ENCODE measurements around the gene C12orf42. TPM values are rescaled to one million over a fixed set of nuclear protein-coding genes. Genes with fewer than 3 reads are reported as not detected.
"Not testable (repeated sequence)": the region's sequence is repeated elsewhere in the genome, so short reads cannot be mapped to it uniquely, and the experiment has no call there.

Gene C12orf42
- total RNA-seq, 1 experiment from 2014 or later, result not detected

DNA sequence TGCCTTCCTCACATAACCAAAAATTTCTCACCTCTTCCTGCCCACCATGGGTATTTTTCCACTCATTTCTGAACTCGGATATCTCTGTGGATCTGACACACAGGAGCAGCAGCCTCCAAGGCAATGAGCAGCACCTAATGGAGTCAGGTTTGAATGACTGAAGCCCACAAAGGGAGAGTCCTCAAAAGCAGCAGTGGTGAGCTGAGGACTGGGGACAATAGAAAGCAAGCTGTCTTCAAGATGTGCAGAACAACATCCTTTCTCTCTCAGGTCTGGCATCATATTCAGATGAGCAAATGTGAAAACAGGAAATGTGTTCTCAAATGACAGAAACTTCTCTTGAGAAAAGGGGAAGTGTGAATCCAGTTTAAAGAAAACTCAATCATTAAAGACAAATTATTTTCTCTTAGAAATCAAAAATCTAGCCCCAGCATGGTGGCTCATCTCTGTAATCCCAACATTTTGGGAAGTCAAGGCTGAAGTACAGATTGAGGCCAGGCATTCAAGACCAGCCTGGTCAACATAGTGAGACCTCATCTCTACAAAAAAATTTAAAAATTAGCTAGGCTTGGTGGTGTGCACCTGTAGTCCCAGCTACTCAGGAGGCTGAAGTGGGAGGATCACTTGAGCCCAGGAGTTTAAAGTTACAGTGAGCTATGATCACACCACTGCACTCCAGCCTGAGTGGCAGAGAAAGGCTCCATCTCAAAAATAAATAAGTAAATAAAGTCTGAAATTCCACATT, 54.2 kb downstream of the C12orf42 start:
- Histone ChIP-seq H3T11ph (ENCODE audit: low read length) (no peak overlapping the region), H3K18ac (ENCODE audit: insufficient read length, low read depth, low read length) (no peak overlapping the region), H2BK120ac (ENCODE audit: low read depth, low read length, poor library complexity, severe bottlenecking) (no peak overlapping the region), H4K20me1 (ENCODE audit: control insufficient read depth, insufficient read depth, insufficient read length) (no peaks in the 10 kb centered on the region), H2AK5ac (ENCODE audit: insufficient read length, low read length) (no peak overlapping the region), H3K79me1 (ENCODE audit: insufficient read depth, low read depth, low read length, poor library complexity, severe bottlenecking) (no peaks in the 10 kb centered on the region), H3K4me1 (ENCODE audit: insufficient read depth, low read length) (no peaks in the 10 kb centered on the region; the same call in 1 of the 2 replicates), H3K27ac (ENCODE audit: insufficient read length, low read depth, low read length) (no peak overlapping the region), H3K9me3 (ENCODE audit: control insufficient read depth, low read depth, low read length) (no peaks in the 10 kb centered on the region), H4K5ac (ENCODE audit: insufficient read length, low read depth, low read length) (no peak overlapping the region), H3K23me2 (ENCODE audit: insufficient read length, low read depth, low read length, poor library complexity, severe bottlenecking) (no peaks in the 10 kb centered on the region), H2BK15ac (ENCODE audit: low read depth, low read length) (no peak overlapping the region), H3K4ac (ENCODE audit: low read depth, low read length) (no peak overlapping the region), H3K56ac (ENCODE audit: insufficient read length, low read depth, low read length) (no peak overlapping the region), H3K14ac (ENCODE audit: insufficient read depth, low read length) (no peak overlapping the region), H3K4me2 (ENCODE audit: insufficient read depth, insufficient read length, low read length) (no peak overlapping the region), H2BK12ac (ENCODE audit: insufficient read length, low read depth, low read length) (no peak overlapping the region), H2BK20ac (ENCODE audit: low read depth, low read length, poor library complexity, severe bottlenecking) (no peak overlapping the region), H2AFZ (ENCODE audit: low read length) (no peak overlapping the region), H3K23ac (ENCODE audit: insufficient read length, low read depth, low read length) (no peak overlapping the region), H2BK5ac (ENCODE audit: insufficient read length, low read length) (no peak overlapping the region), H3K9ac (ENCODE audit: extremely low read depth, insufficient read length, low read length) (no peak overlapping the region), H4K8ac (replicated peaks; ENCODE audit: insufficient read length, low read depth, low read length) (no peak overlapping the region), H3K27me3 (ENCODE audit: insufficient read depth, low read length) (no peaks in the 10 kb centered on the region), H4K91ac (ENCODE audit: insufficient read length, low read depth, low read length) (no peak overlapping the region), H3K79me2 (ENCODE audit: insufficient read depth, low read length) (no peaks in the 10 kb centered on the region)
- Mint-ChIP-seq H3K27me3 (ENCODE audit: low read depth) (peaks cover 2% of the 10 kb centered on the region; the same call in 1 of the 2 replicates), H3K9me3 (no peaks in the 10 kb centered on the region; a peak in 1 of 5 replicates), H3K27ac (0 out of 7 replicates have a peak overlapping the region, but pooled peaks of 1 of the 3 experiments have one; percentile 18), H3K4me3 (no peak overlapping the region), H3K36me3 (ENCODE audit: insufficient read depth in 1 of 3, low read depth in 3 of 3) (0 out of 7 replicates have a peak, but pooled peaks cover 0 to 2% (median 0%) of the 10 kb centered on the region in 3 experiments), H3K4me1 (peaks cover 18 to 21% of the 10 kb centered on the region in 2 experiments)
- TF ChIP-seq, protein P1, sequence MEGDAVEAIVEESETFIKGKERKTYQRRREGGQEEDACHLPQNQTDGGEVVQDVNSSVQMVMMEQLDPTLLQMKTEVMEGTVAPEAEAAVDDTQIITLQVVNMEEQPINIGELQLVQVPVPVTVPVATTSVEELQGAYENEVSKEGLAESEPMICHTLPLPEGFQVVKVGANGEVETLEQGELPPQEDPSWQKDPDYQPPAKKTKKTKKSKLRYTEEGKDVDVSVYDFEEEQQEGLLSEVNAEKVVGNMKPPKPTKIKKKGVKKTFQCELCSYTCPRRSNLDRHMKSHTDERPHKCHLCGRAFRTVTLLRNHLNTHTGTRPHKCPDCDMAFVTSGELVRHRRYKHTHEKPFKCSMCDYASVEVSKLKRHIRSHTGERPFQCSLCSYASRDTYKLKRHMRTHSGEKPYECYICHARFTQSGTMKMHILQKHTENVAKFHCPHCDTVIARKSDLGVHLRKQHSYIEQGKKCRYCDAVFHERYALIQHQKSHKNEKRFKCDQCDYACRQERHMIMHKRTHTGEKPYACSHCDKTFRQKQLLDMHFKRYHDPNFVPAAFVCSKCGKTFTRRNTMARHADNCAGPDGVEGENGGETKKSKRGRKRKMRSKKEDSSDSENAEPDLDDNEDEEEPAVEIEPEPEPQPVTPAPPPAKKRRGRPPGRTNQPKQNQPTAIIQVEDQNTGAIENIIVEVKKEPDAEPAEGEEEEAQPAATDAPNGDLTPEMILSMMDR (conservative IDR thresholded peaks at IDR 0.05), result no peak
- no peak for DNase-seq
- WGBS (ENCODE audit: extremely low coverage, insufficient read length, low lambda C conversion rate), result no CpG with 5 or more reads among the region's 1 CpG

DNA sequence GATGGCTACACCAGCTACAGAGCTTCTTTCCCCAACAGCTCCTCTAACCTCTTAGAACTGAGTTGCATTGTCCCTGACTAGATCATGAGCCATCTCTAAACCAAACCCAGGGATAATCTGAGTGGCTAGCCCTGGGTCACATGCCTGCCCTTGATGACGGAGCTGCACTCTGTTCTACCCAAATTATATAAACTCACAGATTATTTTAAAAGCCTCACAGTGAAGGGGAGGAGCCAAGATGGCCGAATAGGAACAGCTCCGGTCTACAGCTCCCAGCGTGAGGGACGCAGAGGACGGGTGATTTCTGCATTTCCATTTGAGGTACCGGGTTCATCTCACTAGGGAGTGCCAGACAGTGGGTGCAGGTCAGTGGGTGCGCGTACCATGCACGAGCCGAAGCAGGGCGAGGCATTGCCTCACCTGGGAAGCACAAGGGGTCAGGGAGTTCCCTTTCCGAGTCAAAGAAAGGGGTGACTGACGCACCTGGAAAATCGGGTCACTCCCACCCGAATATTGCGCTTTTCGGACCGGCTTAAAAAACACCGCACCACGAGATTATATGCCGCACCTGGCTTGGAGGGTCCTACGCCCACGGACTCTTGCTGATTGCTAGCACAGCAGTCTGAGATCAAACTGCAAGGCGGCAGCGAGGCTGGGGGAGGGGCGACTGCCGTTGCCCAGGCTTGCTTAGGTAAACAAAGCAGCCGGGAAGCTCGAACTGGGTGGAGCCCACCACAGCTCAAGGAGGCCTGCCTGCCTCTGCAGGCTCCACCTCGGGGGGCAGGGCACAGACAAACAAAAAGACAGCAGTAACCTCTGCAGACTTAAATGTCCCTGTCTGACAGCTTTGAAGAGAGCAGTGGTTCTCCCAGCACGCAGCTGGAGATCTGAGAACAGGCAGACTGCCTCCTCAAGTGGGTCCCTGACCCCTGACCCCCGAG, 61.3 kb downstream of the C12orf42 start:
- peak overlapping the region; percentile 67 to 74 for H3K4me3 Mint-ChIP-seq
- H3K27me3 Mint-ChIP-seq (ENCODE audit: low read depth); H3K23me2 ChIP-seq (ENCODE audit: insufficient read length, low read depth, low read length, poor library complexity, severe bottlenecking); H3K14ac ChIP-seq (ENCODE audit: insufficient read depth, low read length); H2BK5ac ChIP-seq (ENCODE audit: insufficient read length, low read length); H4K8ac ChIP-seq (replicated peaks; ENCODE audit: insufficient read length, low read depth, low read length); H3K9me3 ChIP-seq (ENCODE audit: control insufficient read depth, low read depth, low read length); H3K9ac ChIP-seq (ENCODE audit: extremely low read depth, insufficient read length, low read length); H3K4me1 Mint-ChIP-seq; H3K79me1 ChIP-seq (ENCODE audit: insufficient read depth, low read depth, low read length, poor library complexity, severe bottlenecking); H2AK5ac ChIP-seq (ENCODE audit: insufficient read length, low read length); H2AFZ ChIP-seq (ENCODE audit: low read length); H4K5ac ChIP-seq (ENCODE audit: insufficient read length, low read depth, low read length); H3K23ac ChIP-seq (ENCODE audit: insufficient read length, low read depth, low read length); H2BK15ac ChIP-seq (ENCODE audit: low read depth, low read length); H3K4ac ChIP-seq (ENCODE audit: low read depth, low read length); H2BK20ac ChIP-seq (ENCODE audit: low read depth, low read length, poor library complexity, severe bottlenecking); H3K79me2 ChIP-seq (ENCODE audit: insufficient read depth, low read length); H3T11ph ChIP-seq (ENCODE audit: low read length); H4K91ac ChIP-seq (ENCODE audit: insufficient read length, low read depth, low read length); H3K27me3 ChIP-seq (ENCODE audit: insufficient read depth, low read length); H3K56ac ChIP-seq (ENCODE audit: insufficient read length, low read depth, low read length); H4K20me1 ChIP-seq (ENCODE audit: control insufficient read depth, insufficient read depth, insufficient read length); H3K4me1 ChIP-seq (ENCODE audit: insufficient read depth, low read length); H3K27ac ChIP-seq (ENCODE audit: insufficient read length, low read depth, low read length); H3K36me3 Mint-ChIP-seq (ENCODE audit: insufficient read depth in 1 of 3, low read depth in 3 of 3); H2BK12ac ChIP-seq (ENCODE audit: insufficient read length, low read depth, low read length): not testable (repeated sequence)
- H3K4me2 ChIP-seq (ENCODE audit: insufficient read depth, insufficient read length, low read length), result peak overlapping the region; percentile 40
- peaks cover 8 to 14% of the 10 kb centered on the region in 2 experiments; a peak in 3 of 5 replicates for H3K9me3 Mint-ChIP-seq
- peak; percentile 52 for DNase-seq
- no CpG with 5 or more reads among the region's 33 CpGs for WGBS (ENCODE audit: extremely low coverage, insufficient read length, low lambda C conversion rate)
- peak overlapping the region; percentile 68 to 99 (median 96); a peak in 6 of 7 replicates for H3K27ac Mint-ChIP-seq
- H2BK120ac ChIP-seq (ENCODE audit: low read depth, low read length, poor library complexity, severe bottlenecking), result peak overlapping the region; percentile 73
- H3K18ac ChIP-seq (ENCODE audit: insufficient read length, low read depth, low read length), result peak overlapping the region; percentile 78
